PC-9 (cell line): ENCODE data around the gene CD2BP2. TPM values are rescaled to one million over a fixed set of nuclear protein-coding genes. Genes with fewer than 3 reads are reported as not detected.

ENCODE experiments used
- BruUV-seq: library from RNA; stranded (reverse); fragments of 400-500 nt; replicated peaks from 2 replicates; lab custom pipeline; 2021; lab: Mats Ljungman, UMichigan
- CTCF ChIA-PET: fragments of 300-600 bp; sonication (Branson Sonifier 250); formaldehyde crosslinking; loops from one replicate; lab custom pipeline; 2022; ENCODE audit warnings: antibody characterized with exemption; lab: Charles Lee
- POLR2A ChIA-PET: fragments of 300-600 bp; sonication (Branson Sonifier 250); formaldehyde crosslinking; loops from one replicate; lab custom pipeline; 2022; ENCODE audit warnings: antibody characterized with exemption; ENCODE audit not compliant: unreplicated experiment; lab: Charles Lee
- DNase-seq, 2 experiments: peaks; one replicate each; pipeline versions ENCODE4 v3.0.0 to v3.0.0-alpha.2; 2015 to 2022; ENCODE audit warnings: mixed read lengths in 1 of 2
- H2AFZ ChIP-seq: fragments of 200-600 bp; sonication (generic); 2 replicates; pipeline ENCODE4 v1.8.1; 2017; ENCODE audit warnings: antibody characterized with exemption
- H3F3A ChIP-seq: fragments of 200-600 bp; sonication (generic); 2 replicates; pipeline ENCODE4 v1.8.1; 2017; ENCODE audit warnings: antibody characterized with exemption, mild to moderate bottlenecking, low read depth; ENCODE audit not compliant: insufficient read depth
- H3K27ac ChIP-seq: fragments of 200-600 bp; sonication (generic); 2 replicates; pipeline ENCODE4 v1.6.1; 2016; ENCODE audit warnings: mixed run types
- H3K27me3 ChIP-seq: fragments of 200-600 bp; sonication (generic); 2 replicates; pipeline ENCODE4 v1.6.1; 2016; ENCODE audit warnings: low read depth, mixed run types; ENCODE audit not compliant: insufficient read depth
- H3K36me3 ChIP-seq: fragments of 200-600 bp; sonication (generic); 2 replicates; pipeline ENCODE4 v1.6.1; 2016; ENCODE audit warnings: low read depth, mixed run types
- H3K4me1 ChIP-seq: fragments of 200-600 bp; sonication (generic); replicated peaks from 2 replicates; pipeline ENCODE4 v1.6.1; 2016; ENCODE audit warnings: mixed run types; ENCODE audit not compliant: insufficient read depth
- H3K4me2 ChIP-seq: fragments of 200-600 bp; sonication (generic); 2 replicates; pipeline ENCODE4 v1.6.1; 2017; ENCODE audit warnings: mixed run types
- H3K4me3 ChIP-seq: fragments of 200-600 bp; sonication (generic); 2 replicates; pipeline ENCODE4 v1.6.1; 2016; ENCODE audit warnings: mixed run types
- H3K79me2 ChIP-seq: fragments of 200-600 bp; sonication (generic); 2 replicates; pipeline ENCODE4 v1.6.1; 2017; ENCODE audit warnings: low read depth, mixed run types
- H3K9me2 ChIP-seq: fragments of 200-600 bp; sonication (generic); 2 replicates; pipeline ENCODE4 v1.8.1; 2017; ENCODE audit warnings: mild to moderate bottlenecking; ENCODE audit not compliant: insufficient read depth
- H3K9me3 ChIP-seq: fragments of 200-600 bp; sonication (generic); 2 replicates; pipeline ENCODE4 v1.8.1; 2016; ENCODE audit warnings: low read depth; ENCODE audit not compliant: insufficient read depth
- H4K20me1 ChIP-seq: fragments of 200-600 bp; sonication (generic); 2 replicates; pipeline ENCODE4 v1.8.1; 2017; ENCODE audit not compliant: insufficient read depth
- EZH2 ChIP-seq: fragments of 200-600 bp; sonication (generic); IDR thresholded peaks from 2 replicates; pipeline ENCODE4 v1.8.0; 2017; ENCODE audit warnings: antibody characterized with exemption, low read depth
- intact Hi-C: fragments of 100-400 bp; cut with micrococcal nuclease; formaldehyde crosslinking; loops from one replicate; pipeline ENCODE4 v1.10.0; 2022; ENCODE audit not compliant: unreplicated experiment
- total RNA-seq: library from RNA; stranded (reverse); gene quantifications from 2 replicates; pipeline ENCODE4 v1.2.3, GENCODE V29; 2021
- TF ChIP-seq, protein P1 (sequence below): fragments of 200-600 bp; sonication (generic); conservative IDR thresholded peaks from 2 replicates; pipeline ENCODE4 v1.6.1; 2017; ENCODE audit warnings: mixed run types, antibody characterized with exemption, mild to moderate bottlenecking, moderate library complexity

Gene CD2BP2
- total RNA-seq, 1 experiment from 2014 or later: 84.6 TPM

DNA sequence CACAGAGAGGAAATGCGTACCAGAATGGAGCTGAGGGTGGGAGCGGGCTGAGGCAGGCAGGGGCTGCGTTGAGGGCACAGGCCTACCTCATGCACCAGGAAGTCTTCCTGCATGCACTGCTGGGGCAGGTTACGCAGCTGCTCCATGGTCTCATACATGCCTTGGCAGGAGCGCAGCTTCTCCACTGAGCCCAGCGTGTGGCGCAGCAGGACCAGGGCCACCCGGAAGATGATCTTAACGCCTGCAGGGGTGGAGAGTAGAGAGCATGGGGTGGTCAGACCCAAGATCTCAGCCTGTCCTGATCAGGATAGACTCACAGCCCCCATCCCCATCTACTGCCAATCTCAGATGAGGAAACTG is 3.4 kb upstream of the CD2BP2 start:
- Histone ChIP-seq H3K4me1 (peaks cover 19% of the 10 kb centered on the region), H3F3A (peaks cover 45% of the 10 kb centered on the region), H3K27ac (no peak overlapping the region), H3K79me2 (peaks cover 38% of the 10 kb centered on the region), H4K20me1 (peaks cover 10% of the 10 kb centered on the region; the same call in 1 of the 2 replicates), H3K9me2 (no peaks in the 10 kb centered on the region), H3K36me3 (peaks cover 24% of the 10 kb centered on the region), H3K4me2 (no peak overlapping the region), H3K27me3 (no peaks in the 10 kb centered on the region), H3K4me3 (no peak overlapping the region), H3K9me3 (no peaks in the 10 kb centered on the region), H2AFZ (no peak overlapping the region)
- ChIA-PET CTCF (no interaction called here), POLR2A (no interaction called here)
- TF ChIP-seq, protein P1, sequence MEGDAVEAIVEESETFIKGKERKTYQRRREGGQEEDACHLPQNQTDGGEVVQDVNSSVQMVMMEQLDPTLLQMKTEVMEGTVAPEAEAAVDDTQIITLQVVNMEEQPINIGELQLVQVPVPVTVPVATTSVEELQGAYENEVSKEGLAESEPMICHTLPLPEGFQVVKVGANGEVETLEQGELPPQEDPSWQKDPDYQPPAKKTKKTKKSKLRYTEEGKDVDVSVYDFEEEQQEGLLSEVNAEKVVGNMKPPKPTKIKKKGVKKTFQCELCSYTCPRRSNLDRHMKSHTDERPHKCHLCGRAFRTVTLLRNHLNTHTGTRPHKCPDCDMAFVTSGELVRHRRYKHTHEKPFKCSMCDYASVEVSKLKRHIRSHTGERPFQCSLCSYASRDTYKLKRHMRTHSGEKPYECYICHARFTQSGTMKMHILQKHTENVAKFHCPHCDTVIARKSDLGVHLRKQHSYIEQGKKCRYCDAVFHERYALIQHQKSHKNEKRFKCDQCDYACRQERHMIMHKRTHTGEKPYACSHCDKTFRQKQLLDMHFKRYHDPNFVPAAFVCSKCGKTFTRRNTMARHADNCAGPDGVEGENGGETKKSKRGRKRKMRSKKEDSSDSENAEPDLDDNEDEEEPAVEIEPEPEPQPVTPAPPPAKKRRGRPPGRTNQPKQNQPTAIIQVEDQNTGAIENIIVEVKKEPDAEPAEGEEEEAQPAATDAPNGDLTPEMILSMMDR: no peak
- no peak for TF ChIP-seq EZH2
- DNase-seq: no peak
- BruUV-seq: no TSS peak
- intact Hi-C loops: loop anchor here (5.0 kb wide), 1 partner anchor 266 kb away; the partner anchor contains the start of gene TBX6

DNA sequence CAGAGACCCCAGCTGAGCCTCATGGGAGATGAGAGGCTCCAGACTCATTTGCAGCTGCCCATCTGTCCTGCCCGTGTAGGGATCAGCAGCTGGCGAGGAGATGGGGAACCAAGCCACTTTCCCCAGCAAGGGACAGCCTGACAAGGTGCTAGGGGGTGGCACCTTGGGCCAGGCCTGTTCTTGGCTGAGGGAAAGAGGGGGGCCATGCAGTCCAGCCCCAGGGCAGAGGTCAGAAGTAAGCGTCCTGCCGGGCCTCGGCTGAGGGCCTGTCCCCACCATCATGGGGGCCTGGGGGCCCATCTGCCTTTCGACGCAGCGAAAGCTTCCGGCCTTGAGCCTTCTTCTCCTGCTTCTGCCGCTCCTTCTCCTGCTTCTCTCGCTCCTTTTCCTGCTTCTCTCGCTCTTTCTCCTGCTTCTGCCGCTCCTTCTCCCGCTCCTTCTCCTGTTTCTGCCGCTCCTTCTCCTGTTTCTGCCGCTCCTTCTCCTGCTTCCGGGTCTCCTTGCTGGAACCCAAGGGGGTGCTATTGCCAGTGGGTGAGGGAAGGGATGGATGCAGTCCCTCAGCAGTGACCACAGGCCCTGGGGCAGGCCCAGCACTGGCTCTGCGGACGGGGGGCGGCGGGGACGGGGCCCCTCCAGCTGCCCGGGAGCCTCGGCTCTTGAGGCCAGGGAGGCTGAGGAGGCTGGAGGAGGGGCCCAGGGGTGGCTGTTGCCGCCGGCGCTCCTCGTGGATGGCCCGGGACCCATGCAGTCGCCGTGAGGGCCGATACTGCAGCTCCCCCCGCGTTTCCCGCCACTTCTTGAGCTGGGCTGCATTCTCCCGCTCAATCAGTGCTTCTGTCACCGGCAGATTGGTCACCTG is 2.8 kb upstream of the CD2BP2 start:
- no peak overlapping the region for H3K4me3 ChIP-seq
- no peaks in the 10 kb centered on the region for H3K27me3 ChIP-seq
- H3K4me2 ChIP-seq: no peak overlapping the region
- TF ChIP-seq, protein P1: no peak
- no peak for TF ChIP-seq EZH2
- intact Hi-C loops: loop anchor here (5.0 kb wide), 1 partner anchor 266 kb away; the partner anchor contains the start of gene TBX6
- BruUV-seq: no TSS peak
- H4K20me1 ChIP-seq: peaks cover 10% of the 10 kb centered on the region
- H3K79me2 ChIP-seq: peaks cover 38% of the 10 kb centered on the region
- no peak for DNase-seq
- peaks cover 19% of the 10 kb centered on the region for H3K4me1 ChIP-seq
- no peaks in the 10 kb centered on the region for H3K9me3 ChIP-seq
- peaks cover 21% of the 10 kb centered on the region for H3K36me3 ChIP-seq
- ChIA-PET POLR2A (no interaction called here), CTCF (no interaction called here)
- H3K27ac ChIP-seq: no peak overlapping the region
- H2AFZ ChIP-seq: no peak overlapping the region
- peaks cover 41% of the 10 kb centered on the region for H3F3A ChIP-seq
- H3K9me2 ChIP-seq: no peaks in the 10 kb centered on the region

DNA sequence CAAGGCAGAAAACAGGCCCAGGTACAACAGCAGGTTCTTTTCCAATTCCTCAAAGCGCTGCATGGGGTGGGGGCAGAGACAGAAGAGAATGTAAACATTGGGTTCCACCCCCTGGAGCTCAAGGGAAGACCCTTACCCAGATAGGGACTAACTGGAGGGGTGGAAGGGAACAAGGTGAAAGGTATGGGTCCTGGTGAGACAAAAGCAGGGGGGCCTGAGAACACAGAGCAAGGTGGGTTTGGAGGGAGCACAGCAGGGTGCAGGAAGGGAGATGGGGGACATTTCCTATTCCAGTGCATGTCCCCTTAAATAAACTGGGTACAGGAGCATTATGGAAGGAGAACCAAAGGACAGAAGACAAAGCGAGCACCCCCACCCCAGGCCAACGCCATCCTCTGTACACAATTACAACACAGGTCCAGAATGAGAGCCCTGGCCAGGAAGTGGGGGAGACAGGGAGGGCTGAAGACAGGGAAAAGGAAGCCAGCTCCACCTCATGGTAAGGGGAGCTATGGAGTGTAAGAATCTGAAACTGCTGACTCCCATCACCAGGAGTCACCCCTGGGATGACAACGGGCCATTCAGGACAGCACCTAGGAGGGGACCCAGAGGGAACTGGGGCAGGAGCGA is 2.1 kb upstream of the CD2BP2 start:
- intact Hi-C loops: loop anchor here (5.0 kb wide), 1 partner anchor 265 kb away; the partner anchor contains the start of gene TBX6
- TF ChIP-seq EZH2: no peak
- TF ChIP-seq, protein P1: no peak
- H3K4me1 ChIP-seq: peaks cover 19% of the 10 kb centered on the region
- ChIA-PET CTCF (no interaction called here), POLR2A (interaction anchor here (0.7 kb wide), 2 partner anchors 61 to 304 kb away, joined by 4 to 16 read pairs; a partner anchor contains a TSS)
- H3K27ac ChIP-seq: no peak overlapping the region
- H2AFZ ChIP-seq: no peak overlapping the region
- H3K4me2 ChIP-seq: peak overlapping the region; percentile 83; the same call in 1 of the 2 replicates
- peaks cover 14% of the 10 kb centered on the region for H3K36me3 ChIP-seq
- H3K79me2 ChIP-seq: peaks cover 32% of the 10 kb centered on the region
- no peak for DNase-seq
- no peaks in the 10 kb centered on the region for H3K27me3 ChIP-seq
- no peaks in the 10 kb centered on the region for H3K9me3 ChIP-seq
- H3F3A ChIP-seq: peaks cover 34% of the 10 kb centered on the region
- H3K4me3 ChIP-seq: no peak overlapping the region
- peaks cover 6% of the 10 kb centered on the region for H4K20me1 ChIP-seq
- no peaks in the 10 kb centered on the region for H3K9me2 ChIP-seq
- BruUV-seq: no TSS peak
